Sciatic nerve (tissue), 2 donors: ENCODE measurements around the gene AGBL4. TPM values are rescaled to one million over a fixed set of nuclear protein-coding genes. Genes with fewer than 3 reads are reported as not detected.
"Not testable (repeated sequence)": the region's sequence is repeated elsewhere in the genome, so short reads cannot be mapped to it uniquely, and the experiment has no call there.

Experiments used
- ATAC-seq: fragments of 200-7000 bp; cut with Tn5 transposase; one replicate; pipeline ENCODE4 v1.9.1; 2020; ENCODE audit warnings: mild to moderate bottlenecking, moderate library complexity
- DNase-seq: peaks from one replicate; pipeline ENCODE4 v3.0.0-alpha.2; 2020; ENCODE audit warnings: low spot score
- intact Hi-C: fragments of 100-400 bp; cut with DNase I; formaldehyde crosslinking; loops from one replicate; pipeline ENCODE4 v1.14.2; 2022
- total RNA-seq: library from RNA; stranded (reverse); fragmentation: NEBNext Ultra II Directional; extraction: Animal tissue kit (Norgen Biotek cat#: 25700); gene quantifications from one replicate; pipeline ENCODE4 v1.2.1, GENCODE V29; 2021
- donor health status: DM: no; HTN: no; CAD: no.
- donor health status: DM: no; HTN: no; CAD: no.

The AGBL4 gene
- total RNA-seq, 1 donor from 2014 or later, result 1.3 TPM

- intact Hi-C loops, result no loop called here
- no peak for DNase-seq
- ATAC-seq, result no peak
These were observed 917.3 kb downstream of the AGBL4 start for GRCh38 chr1:49106445-49106844.

GRCh38 chr1:49104575-49104974 is 919.2 kb downstream of the AGBL4 start:
- no peak for DNase-seq
- ATAC-seq, result no peak
- intact Hi-C loops, result no loop called here

- ATAC-seq (no peak), DNase-seq (no peak)
- intact Hi-C loops, result no loop called here
These were observed 921.0 kb downstream of the AGBL4 start for GRCh38 chr1:49102752-49103151.

- DNase-seq, result no peak
- ATAC-seq, result no peak
- intact Hi-C loops, result no loop called here
These were observed 924.9 kb downstream of the AGBL4 start for GRCh38 chr1:49098866-49099265.

- no peak for DNase-seq
- no peak for ATAC-seq
- intact Hi-C loops, result no loop called here
These were observed 937.4 kb downstream of the AGBL4 start for GRCh38 chr1:49086327-49086726.

GRCh38 chr1:49085079-49085478 is 938.7 kb downstream of the AGBL4 start:
- intact Hi-C loops, result no loop called here
- ATAC-seq (no peak), DNase-seq (no peak)

- no peak for DNase-seq
- intact Hi-C loops, result no loop called here
- ATAC-seq, result no peak
These were observed 963.0 kb downstream of the AGBL4 start for GRCh38 chr1:49060766-49061165.

- DNase-seq (no peak), ATAC-seq (no peak)
These were observed 964.7 kb downstream of the AGBL4 start for GRCh38 chr1:49059087-49059486.

GRCh38 chr1:49052102-49052501 is 971.7 kb downstream of the AGBL4 start:
- intact Hi-C loops, result no loop called here
- DNase-seq (no peak), ATAC-seq (no peak)

More at GRCh38 chr1:49059087-49059486, 964.7 kb downstream of the AGBL4 start:
- intact Hi-C loops, result no loop called here

- DNase-seq, result no peak
- ATAC-seq, result no peak
- intact Hi-C loops, result no loop called here
These were observed 972.1 kb downstream of the AGBL4 start for GRCh38 chr1:49051647-49052046.

GRCh38 chr1:49050041-49050440 is 973.7 kb downstream of the AGBL4 start:
- no peak for ATAC-seq
- no peak for DNase-seq
- intact Hi-C loops, result no loop called here

GRCh38 chr1:49048188-49048587 is 975.6 kb downstream of the AGBL4 start:
- intact Hi-C loops, result no loop called here
- DNase-seq (no peak), ATAC-seq (no peak)

GRCh38 chr1:49046305-49046704 is 977.4 kb downstream of the AGBL4 start:
- DNase-seq (no peak), ATAC-seq (no peak)
- intact Hi-C loops, result no loop called here

GRCh38 chr1:49045371-49045770 is 978.4 kb downstream of the AGBL4 start:
- ATAC-seq, result no peak
- DNase-seq, result no peak
- intact Hi-C loops, result no loop called here

GRCh38 chr1:49036700-49037099 is 987.1 kb downstream of the AGBL4 start:
- DNase-seq (no peak), ATAC-seq (no peak)
- intact Hi-C loops, result no loop called here

GRCh38 chr1:49028396-49028795 is 995.4 kb downstream of the AGBL4 start:
- intact Hi-C loops, result no loop called here
- ATAC-seq (no peak), DNase-seq (no peak)

- intact Hi-C loops, result no loop called here
- DNase-seq, result no peak
- ATAC-seq, result no peak
These were observed 997.4 kb downstream of the AGBL4 start for GRCh38 chr1:49026230-49026811.

- ATAC-seq, result no peak
- no peak for DNase-seq
- intact Hi-C loops, result no loop called here
These were observed 1007.5 kb downstream of the AGBL4 start for GRCh38 chr1:49016030-49016977.

- DNase-seq (no peak), ATAC-seq (no peak)
- intact Hi-C loops, result no loop called here
These were observed 1010.7 kb downstream of the AGBL4 start for GRCh38 chr1:49013079-49013478.

- DNase-seq, intact Hi-C loops, ATAC-seq: not testable (repeated sequence)
These were observed 1020.8 kb downstream of the AGBL4 start for GRCh38 chr1:49002981-49003380.
